HG03521 (cell line): ENCODE measurements around the gene SEC61B.

Experiments used
- ATAC-seq: cut with Tn5 transposase; IDR thresholded peaks from one replicate; pipeline ENCODE4 v1.9.1; 2021; ENCODE audit warnings: mild to moderate bottlenecking, moderate library complexity; ENCODE audit not compliant: unreplicated experiment

The SEC61B gene

DNA sequence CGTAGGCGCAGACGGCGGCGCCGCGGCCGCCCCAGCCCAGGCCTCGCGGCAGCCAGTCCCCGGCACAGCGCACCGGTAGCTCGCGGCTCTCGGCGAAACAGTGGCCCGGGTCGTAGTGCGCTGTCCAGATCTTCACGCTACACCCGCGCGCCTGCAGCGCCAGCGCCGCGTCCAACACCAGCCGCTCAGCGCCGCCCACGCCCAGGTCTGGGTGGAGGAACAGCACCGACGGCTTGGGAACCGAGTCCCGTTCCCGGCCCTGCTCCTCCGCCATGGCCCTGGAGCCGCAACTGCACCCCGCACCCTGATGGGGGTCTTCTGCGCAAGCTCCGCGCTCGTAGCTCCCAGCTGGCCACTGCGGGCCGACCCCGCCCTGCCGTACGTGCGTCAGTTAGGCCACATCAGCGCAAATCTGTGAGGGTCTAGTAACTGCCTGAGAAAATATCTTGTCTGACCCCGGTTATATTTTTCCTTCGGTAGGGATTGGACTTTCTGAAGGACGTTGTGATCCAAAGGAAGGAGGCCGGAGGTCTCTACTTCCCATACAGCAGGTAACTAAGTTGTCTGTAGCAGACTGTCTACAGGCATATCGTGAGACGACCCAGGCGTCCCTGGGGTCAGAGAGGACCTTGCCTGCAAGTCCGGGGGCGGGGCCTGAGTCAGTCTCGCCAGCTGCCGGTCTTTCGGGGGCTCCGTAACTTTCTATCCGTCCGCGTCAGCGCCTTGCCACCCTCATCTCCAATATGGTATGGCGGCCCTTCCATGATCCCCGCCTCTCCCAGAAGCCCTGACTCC lies at the start of gene SEC61B, which contains the start of gene ALG2:
Gene SEC61B (plus strand): TSS at position 662 of the 795 bp plus-strand sequence. CDS start 82 bp downstream, at position 744.
Gene ALG2 (minus strand): TSS at position 322 of the 795 bp plus-strand sequence. CDS start 48 bp downstream, at position 274.
- ATAC-seq = peak; percentile 80

DNA sequence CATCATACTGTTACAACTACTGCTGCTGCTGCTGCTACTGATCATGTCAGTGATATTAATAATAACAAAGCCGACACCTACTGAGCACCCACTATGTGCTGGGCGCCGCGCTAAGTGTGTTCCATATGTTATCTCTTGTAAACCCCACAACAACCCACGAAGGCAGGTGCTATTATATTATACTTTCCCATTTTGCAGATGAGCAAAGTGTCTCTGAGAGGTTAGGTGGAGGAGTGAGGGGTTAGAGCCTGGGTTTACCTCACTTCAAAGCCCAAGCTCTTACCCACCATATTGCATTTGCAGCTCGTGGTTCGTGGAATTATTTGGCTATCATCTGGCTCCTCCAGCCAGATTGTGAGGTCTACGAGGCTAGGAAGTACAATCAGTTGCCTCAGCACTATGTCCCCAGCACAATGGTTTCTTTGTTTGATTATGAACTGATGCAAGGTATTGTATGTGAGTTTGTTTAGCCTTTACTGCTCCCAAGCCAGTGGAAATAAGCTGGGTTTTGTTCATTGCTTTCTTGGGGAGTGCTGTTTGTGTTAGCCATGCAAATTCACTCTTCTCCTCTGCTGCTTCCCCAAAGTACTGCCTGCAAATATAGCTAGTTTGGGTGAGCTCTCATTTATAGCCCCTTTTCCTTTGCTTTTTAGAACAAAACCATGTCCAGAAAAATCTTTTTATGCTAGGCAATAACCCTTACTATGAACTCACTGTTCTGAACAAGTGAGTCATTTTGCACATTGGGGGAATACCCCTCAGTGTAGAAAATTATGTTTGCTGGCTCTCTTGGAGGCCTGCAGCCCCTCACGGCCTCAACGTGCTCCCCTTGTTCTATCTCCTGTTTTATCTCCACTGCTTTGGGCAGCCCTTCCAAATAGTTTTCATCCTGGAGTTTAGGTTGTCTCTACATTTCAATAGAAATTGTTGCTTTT lies 48.2 kb upstream of the SEC61B start:
- ATAC-seq = no peak

DNA sequence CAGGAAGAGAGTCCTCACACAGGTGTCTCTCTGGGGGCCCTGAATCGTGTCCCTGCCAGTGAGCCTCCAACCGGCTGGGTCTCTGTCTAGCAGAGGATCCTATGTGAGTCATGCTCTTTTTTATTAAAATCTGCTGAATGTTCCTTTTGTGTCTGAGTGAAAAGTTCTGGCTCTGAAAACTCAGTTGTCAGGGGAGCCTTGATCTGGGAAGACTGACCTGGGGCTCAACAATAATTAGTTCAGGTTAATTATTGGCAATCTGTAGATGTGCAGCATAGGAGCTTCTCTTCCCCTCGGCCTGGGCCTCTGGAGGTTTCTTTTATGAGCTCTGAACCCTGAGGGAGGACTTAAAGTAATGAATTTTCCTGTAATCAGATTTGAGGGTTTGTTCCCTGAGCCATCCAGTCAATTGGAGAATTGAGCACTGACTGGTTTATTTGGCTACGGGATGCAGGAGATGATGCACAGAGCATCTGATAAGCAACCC lies 45.5 kb upstream of the SEC61B start:
- no peak for ATAC-seq

DNA sequence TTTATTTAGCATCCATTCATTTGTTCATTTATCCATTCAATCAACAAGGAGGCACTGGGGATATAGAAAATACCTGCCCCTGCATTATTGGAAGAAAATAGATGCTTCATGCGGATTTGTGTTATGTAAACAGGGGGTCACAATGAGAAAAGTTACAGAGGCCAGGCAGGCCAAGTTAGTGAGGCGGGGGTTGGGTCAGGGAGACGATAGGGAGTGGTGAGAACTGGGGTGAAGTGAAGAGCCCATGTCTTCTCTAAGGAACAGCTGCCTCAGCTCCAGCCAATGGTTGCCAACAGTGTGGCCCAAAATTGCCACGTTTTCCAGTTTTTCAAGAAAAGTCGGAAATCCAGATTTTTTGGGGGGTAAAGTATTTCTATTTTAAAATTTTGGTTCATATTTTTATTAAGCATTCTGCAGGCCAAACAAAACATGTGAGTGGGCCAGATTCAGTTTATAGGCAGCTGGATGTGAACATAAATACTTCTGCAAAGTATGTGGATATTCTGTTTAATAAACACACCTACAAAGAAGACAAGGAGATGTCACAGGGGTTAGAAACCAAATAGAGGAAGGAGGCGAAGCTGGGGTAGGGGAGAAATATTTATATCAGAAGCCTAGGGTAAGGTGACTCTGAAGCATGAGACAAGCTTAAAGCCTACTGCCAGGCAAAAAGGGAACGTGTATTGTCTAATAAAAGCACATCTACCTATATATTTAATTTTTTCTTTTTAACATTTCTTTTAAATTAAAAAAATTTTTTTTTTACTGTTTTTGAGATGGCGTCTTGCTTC lies 44.3 kb upstream of the SEC61B start:
- ATAC-seq = no peak

DNA sequence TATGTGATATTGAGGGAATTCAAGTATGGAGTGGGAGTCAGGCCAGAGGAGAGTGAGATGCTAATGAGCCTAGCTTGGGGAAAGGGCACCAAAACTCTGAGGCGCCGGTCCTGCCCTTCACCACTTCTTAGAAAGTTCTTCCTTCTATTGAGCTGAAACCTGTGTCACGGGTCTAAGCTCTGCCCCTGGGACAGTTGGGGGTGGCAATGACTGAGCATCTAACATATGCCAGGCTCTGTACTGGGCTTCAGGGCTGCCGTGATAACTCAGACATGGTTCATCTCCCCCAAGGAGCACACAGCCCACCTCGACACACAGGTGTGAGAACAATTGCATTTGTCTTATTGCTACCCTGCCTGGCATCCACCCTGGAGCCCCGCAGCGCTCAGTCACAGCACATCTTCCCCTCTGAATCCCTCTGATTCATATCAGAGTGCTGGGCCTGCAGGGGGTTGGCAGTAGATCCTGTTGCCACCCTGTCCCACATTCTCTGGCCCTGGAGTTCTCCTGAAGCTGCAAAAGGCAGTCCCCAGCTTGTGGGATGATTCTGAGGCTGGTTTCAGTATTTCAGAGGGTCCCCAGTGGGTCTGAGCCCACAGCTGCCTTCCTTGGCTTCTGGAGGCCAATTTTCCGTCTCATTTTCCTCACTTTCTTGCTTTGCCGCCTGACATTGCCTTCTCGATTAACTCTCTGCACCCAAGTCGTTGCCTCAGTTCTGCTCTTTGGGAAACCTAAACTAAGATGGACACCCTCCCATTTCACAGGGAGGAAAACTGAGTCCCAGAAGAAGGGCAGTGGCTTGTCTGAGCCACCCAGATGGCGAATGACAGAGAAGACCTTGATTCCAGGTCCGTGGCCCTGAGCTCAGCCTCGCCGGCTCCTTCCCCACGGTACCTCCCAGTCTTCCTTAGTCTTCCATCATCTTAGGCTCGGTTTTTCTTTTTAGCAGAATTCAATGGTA lies 42.9 kb upstream of the SEC61B start:
- no peak for ATAC-seq

DNA sequence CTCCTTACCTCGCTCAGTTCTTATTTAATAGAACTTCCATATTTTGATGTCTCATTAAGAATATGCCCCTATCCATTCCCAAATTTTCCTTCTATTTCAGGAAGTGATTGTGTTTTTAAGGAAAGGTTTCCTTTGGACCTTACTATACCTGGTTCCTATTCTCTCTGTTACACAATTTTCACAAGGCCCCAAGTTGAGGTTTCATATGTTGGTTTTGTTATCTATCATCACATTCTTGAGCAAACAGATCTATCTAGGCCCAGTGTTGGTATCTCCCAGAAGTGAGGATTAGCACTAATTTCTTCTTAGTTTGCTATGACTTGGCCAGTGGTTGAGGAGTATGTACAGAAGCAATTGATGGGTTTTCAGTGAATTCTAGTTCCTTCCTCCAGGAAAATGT lies 41.9 kb upstream of the SEC61B start:
- ATAC-seq = no peak

DNA sequence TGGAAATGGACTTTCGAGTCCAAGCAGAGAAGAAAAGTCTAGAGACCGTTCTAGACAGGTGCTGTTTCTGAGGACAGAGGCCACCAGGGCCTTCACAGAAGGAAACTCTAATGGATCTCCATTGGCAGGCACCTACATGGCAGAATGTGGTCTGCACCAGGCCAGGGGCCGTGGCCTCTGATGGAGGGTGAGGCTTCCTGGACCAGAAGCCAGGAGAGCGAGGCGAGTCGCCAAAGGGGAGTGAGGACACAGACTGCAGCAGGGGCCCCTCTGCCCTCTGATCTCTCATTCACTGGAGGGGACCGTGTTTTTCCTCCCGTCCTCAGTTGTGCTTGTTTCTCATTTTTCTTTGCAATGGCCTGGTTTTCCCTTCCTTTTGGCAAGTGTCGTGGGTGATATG lies 41.4 kb upstream of the SEC61B start:
- no peak for ATAC-seq

DNA sequence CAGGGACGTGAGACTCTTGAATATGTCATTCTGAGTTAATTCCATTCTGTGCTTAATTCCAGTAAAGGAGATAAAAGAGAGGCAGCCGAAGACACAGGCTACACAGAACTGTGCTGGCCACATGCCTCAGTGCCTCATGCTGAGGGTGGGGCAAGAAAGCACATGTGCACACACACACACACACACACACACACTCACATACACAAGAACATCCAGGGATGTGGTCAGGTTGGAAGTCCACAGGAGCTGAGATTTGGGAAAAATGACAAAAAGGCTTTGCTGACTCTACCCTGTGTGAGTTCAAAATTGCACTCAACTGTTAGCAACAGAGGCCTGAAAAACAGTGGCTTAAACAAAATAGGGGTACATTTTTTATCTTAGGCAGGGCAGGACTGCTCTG lies 40.9 kb upstream of the SEC61B start:
- no peak for ATAC-seq

DNA sequence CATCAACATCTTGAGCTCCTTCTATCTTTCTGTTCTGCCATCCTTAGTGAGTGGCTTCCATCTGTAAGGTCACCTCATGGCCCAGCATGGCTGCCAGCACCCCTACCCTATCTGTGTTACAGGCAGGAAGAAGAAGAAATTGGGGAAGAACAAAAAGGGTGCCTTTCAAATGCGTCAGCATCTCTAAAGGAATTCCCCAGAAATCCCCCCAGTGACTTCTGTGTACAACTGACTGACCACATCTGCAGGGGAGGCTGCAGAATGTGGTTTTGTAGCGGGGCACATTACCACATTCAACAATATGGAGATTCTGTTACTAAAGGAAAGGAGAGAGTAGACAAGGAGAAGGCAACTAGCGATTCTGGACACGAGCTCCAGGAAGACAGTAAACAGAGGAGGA lies 40.5 kb upstream of the SEC61B start:
- peak; percentile 48 for ATAC-seq

DNA sequence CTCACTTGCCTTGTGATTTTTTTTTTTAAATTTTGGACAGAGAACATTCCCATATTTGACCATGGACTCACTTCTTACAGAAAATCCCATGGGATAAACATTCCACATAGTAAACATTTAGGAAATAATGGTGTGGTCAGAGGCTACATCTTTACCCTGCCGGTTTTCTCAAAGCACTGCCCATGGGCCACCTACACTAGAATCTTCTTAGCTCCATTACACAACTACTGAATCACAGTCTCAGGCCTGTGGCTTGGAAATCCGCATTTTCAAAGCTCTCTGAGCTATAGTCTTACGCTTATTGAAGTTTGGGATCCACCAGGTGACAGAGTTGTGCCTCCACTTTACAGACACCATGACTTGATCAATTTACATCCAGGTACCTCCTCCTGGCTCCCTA lies 39.7 kb upstream of the SEC61B start:
- no peak for ATAC-seq

DNA sequence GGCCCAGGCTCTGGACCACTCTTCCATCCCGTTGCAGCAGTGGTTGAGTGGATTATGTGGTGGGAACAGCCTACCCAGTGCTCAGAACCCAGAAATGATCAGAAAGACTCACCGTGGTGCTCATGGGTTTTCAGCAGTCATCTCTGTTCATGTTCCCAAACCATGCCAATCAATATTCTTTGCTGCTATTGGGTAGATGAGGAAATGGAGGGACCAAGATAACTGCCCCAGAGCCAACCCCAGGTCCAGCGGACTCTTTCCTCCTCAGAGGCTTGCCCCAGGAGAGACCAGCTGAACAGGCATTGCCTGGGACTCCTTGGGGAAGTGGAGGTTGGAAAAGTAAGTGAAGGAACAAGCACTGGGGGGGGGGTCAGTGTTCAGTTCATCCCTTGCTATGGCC lies 38.5 kb upstream of the SEC61B start:
- no peak for ATAC-seq

DNA sequence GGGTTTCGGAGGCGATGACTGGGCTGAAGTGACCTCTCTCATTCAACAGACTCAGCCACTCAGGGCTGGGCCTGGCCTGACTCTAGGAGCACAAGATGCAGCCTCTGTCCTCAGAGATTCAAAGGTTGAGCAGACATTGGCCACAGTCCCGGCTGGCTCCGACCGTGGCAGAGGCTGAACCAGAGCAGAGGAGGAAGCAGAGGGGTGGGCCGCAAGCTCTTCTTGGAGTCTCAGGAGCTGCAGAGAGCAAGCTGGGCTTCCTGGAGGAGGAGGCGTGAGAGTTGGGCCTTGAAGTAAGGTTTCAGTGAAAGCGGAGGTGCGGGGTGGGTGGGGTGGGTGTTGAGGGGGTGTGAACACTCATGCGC lies 38.0 kb upstream of the SEC61B start:
- no peak for ATAC-seq

DNA sequence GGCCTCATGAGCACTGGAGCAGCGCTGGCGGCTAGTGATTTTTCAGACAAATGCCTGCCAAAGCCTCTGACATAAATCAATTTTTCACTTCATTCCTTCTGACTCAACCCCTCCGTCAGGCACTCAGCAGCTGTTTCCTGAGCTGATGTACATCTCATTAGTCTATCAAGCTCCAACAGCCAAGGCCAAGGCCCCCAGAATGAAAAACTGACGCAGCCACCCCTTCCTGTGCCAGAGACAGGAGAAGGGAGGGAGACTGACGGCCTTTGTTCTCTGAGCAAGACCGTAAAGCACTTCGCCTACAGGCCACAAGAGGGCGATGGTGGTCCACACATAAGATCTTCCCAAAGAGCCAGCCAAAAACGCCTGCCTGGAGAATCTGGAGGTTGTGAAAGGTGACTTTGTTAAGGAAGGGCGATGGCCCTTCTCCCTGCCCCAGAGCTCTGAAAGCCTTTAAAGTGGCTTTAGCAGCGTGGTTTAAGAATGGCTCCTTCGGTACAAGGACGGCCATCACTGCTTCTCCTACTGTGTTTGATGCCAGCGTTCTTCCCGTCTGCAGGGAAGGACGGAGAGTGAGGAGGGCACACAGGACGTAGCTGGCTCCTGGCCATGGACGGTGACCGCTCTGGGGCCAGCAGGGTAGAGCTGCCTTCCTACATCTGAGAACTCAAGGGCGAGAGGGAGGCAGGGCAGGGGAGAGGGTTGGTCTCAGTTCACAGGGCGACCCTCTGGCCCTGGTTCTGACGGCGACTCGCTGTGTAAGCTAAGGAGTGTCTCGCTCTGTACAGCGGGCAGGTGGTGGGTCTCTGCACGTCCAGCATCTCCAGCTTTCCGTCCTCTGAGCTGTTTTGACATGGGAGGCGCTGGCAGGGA lies 37.4 kb upstream of the SEC61B start:
- peak; percentile 47 for ATAC-seq

DNA sequence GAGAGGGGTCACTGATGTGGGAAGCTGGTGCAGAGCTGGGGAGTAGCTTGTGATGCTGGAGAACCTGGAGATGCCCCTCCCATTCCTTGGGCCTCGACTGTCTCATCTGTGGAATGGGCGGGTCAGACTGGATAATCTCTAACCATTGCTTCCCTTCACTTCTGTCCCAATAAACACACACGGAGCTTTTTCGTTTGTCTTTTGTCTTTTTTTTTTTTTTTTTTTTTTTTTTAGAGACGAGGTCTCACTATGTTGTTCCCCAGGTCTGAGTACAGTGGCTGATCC lies 36.8 kb upstream of the SEC61B start:
- ATAC-seq = no peak

DNA sequence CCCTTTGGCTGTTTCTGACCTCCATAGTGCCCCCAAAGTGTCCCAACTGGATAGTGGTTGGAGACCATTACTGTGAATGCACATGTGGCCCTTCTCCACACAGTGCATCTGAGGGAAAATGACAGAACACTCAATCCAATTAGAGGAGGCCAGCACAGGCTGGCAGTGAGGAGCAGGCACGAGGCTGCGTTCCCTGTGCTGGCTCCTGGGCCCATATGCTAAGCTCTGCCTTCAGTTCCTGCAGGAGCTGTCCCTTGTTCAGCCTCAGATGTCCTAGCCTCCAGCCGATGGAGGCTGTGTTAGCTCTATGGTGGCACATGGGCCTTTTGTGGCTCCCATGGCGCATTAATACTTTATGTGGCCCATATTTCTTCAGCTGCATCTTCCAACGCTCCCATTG lies 36.1 kb upstream of the SEC61B start:
- ATAC-seq = no peak

DNA sequence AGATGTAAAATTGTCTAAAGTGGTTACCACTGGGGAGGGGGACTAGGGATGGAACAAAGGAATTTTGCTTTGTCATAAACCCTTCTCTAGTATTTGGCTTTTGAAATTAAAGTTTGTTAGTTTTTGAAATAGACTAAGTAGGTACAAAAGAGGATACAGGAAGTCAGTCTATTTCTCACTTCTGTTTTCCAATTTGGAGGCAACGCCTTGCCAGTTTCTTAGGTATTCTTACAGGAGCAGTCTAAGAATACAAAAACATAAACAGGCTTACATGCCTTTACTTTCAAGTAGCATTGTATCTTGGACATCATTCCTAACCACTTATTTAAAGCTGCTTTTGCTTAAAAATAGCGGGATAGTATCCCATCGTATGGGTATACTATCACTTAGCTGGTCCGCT lies 34.8 kb upstream of the SEC61B start:
- no peak for ATAC-seq

DNA sequence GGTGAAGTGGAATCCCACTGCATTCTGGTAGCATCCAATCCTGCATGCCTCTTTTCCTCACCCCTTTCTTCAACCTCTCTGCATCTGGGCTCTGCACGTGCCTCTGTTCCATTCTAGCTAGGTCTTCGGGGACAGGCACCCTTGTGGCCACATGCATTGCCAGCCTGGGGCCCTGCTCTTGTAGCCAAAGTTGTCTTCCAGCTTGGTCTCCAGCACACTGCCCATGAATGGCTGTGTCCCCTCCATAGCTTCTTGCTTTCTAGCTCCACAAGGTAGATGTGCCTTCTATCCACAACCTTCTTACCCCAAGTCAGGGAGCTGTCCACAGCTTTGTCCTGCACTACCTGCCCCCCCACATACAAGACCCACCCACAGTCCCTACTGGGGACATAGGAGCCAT lies 32.9 kb upstream of the SEC61B start:
- ATAC-seq = no peak

DNA sequence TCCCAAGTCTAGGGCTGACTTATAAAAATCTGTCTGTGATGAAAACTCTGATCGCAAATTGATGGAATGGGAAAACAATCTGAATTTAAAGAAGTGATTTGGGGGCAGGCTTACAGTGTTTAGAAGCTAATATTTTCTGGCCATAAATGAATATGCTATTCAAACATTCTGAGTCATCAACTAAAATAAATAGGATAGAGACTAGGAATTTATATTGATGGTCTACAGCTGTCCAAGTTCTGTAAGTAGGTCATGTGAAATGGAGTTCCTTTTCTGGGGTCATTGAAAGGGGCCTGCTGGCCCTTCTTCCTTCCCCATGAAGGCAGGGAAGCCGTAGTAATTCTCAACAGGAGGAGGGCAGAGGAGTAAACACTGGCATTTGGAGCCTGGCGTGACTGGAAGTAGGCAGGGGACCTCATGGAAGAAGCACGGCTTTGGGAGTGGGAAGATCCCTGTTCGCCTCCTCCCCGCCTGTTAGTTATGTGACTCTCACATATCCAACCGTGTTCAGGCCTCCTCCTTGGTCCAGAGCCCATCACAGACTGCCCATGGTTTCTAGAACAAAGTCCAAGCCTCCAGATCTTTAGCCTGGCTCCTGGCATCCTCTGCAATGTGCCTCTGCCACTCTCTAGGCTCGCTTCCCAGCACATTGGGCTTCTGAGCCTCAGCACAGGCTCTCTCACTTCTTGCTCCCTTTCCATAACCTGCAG lies 32.0 kb upstream of the SEC61B start:
- no peak for ATAC-seq
